Hippocampal formation (tissue), 2 donors: Measurements from ENCODE around the gene B4GALNT2.
A peak's percentile ranks its signal among the peaks of the same experiment; 100 is the strongest.
"Not testable (repeated sequence)": the region's sequence is repeated elsewhere in the genome, so short reads cannot be mapped to it uniquely, and the experiment has no call there.

Source experiments
- DNase-seq, 2 donors: peaks; one replicate each; lab custom pipeline; 2025; lab: John Stamatoyannopoulos, UW

The B4GALNT2 gene

GRCh38 chr17:49183341-49183740, 50.8 kb downstream of the B4GALNT2 start:
- DNase-seq, result no peak

DNA sequence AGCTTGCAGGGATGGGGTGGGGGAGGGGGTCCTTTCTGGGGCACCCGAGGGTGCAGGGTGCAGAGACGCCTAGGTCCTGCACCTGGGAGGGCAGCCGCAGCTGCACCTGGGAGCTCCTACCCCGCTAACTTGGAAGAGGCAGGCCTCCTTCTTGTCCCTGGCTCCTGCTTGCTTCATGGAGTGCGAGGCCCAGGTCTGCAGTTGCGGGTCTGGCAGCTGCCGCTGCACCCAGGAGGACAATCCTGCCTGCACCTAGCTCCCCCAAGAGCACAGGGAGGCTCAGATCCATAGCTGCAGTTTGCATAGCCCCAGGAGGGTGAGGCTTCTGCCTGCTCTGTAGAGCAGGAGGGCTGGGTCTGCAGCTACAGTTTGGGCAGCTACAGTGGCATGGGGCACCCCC, 51.2 kb downstream of the B4GALNT2 start:
- DNase-seq, result no peak

DNA sequence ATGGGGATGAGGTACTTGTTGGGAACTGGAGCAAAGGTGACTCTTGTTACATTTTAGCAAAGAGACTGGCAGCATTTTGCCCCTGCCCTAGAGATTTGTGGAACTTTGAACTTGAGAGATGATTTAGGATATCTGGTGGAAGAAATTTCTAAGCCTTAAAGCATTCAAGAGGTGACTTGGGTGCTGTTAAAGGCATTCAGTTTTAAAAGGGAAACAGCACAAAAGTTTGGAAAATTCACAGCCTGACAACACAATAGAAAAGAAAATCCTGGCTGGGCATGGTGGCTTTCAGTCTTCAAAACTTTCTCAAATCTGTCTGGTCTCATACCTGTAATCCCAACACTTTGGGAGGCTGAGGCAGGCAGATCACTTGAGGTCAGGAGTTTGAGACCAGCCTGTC, 52.0 kb downstream of the B4GALNT2 start:
- not testable (repeated sequence) for DNase-seq

- not testable (repeated sequence) for DNase-seq
These were observed 52.8 kb downstream of the B4GALNT2 start for GRCh38 chr17:49185381-49185780.

DNA sequence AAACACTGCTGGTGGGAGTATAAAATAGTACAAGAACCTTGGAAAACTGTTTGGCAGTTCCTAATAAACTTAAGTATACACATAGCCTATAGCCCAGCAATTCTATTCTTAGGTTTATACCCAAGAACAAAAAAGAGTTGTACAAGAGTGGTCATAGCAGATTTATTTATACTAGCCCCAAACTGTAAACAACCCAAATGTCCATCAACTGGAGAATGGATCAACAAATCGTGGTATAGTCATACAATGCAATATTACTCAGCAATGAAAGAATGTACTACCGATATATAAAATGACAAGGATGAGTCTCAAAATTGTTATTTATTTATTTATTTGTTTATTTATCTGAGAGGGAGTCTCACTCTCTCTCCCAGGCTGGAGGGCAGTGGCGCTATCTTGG, 54.7 kb downstream of the B4GALNT2 start:
- no peak for DNase-seq

GRCh38 chr17:49190932-49191331, 58.4 kb downstream of the B4GALNT2 start:
- no peak for DNase-seq

- DNase-seq, result no peak
These were observed 58.9 kb downstream of the B4GALNT2 start for GRCh38 chr17:49191409-49191916.

DNA sequence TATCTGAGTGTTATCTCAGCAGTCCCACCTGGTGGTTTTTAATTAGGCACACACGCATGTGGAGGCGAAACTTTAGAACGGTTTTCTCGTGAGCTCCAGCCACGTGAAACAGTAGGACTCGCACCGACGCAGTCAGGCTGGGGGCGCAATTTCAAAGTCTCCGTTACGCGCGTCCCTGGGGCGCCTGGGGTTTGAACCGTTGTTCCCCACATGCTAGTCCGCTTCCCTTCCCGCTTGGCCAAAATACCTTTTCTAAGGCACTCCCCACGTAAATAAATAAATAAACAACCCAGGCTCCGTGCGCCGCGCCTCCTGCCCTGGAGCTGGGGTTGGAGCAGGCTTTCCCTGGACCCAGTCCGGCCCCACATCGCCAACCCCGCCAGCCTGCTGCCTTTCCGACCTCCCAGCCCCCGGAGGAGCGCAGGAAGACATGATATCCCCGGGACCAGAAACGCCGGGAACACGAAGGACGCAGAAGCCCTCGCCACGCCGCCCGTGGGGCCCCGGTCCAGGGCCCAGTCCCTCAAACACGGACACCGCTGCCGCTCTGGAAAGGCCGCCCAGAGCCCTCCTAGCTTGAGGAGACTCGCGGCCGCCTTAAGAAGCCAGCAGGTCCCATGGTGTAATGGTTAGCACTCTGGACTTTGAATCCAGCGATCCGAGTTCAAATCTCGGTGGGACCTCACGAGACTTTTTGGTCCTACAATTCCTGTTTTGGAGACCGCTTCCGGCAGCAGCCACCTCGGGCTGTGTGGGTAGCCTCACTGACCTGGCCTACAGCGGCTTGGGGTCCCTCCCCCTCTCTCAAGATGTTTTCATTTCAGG, 59.6 kb downstream of the B4GALNT2 start:
- peak; percentile 84 to 93 for DNase-seq

DNA sequence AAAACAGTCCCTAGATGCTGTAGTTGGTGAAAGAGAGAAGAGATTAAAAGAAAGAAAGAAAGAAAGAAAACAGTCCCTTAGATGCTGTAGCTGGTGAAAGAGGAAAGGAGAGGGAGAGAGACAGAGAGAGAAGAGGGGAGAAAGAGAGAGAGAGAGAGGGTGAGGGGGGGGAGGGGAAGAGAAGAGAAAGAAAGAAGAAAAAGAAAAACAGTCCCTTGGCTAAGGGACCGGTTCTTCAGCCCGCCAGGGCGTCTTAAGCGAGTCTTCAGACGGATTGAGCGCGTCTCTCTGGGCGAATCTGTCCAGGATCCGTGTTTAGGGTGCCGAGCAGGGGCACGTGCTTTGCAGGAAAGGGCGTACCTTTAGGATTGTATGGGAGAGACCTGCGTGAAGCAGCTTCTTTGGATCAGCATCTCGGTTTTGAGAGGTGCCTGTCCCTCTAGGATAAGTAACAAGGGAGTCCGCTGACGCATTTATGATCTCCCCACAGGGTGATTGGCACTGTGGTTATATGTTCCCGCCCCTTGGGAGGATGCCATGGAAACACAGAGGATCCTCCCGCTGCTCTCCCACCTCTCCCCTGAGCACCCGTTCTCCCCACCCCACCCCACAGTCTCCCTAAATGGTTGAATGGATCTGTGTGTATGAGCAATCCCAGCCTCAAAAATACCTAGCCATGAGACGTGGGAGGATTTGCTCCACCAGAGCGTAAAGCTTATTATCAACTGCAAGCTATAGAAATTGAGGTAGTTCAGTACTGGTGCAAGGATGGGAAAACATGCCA, 61.1 kb downstream of the B4GALNT2 start:
- peak; percentile 42 to 43 for DNase-seq

DNA sequence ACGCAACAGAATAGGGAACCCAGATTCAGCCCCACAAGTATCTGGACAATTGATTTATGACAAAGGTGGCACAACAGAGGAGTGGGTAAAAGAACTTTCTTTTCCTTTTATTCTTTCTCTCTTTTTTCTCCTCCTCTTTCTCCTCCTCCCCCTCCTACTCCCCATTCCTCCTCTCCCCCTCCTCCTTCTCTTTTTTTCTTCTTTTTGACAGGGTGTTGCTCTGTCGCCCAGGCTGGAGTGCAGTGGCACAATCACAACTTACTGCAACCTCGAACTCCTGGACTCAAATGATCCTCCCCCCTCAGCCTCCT, 61.7 kb downstream of the B4GALNT2 start:
- no peak for DNase-seq

DNA sequence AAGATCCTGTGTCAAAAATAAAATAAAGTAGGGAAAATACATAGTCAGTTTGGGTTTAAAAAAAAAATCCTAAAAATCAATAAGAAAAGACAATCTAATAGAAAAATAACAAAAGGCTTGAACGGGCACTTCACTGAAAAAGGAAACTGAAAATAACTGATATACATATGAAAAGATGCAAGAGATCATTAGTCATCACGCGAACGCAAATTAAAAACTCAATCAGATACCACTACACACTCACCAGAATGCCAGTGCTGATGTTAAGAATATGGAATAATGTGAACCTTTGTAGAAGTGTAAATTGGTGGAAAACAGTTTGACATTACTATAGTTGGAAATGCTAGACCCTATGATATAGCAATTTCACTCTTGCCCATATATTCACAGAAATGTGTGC, 63.2 kb downstream of the B4GALNT2 start:
- DNase-seq, result no peak

GRCh38 chr17:49196520-49196919, 64.0 kb downstream of the B4GALNT2 start:
- DNase-seq, result no peak

DNA sequence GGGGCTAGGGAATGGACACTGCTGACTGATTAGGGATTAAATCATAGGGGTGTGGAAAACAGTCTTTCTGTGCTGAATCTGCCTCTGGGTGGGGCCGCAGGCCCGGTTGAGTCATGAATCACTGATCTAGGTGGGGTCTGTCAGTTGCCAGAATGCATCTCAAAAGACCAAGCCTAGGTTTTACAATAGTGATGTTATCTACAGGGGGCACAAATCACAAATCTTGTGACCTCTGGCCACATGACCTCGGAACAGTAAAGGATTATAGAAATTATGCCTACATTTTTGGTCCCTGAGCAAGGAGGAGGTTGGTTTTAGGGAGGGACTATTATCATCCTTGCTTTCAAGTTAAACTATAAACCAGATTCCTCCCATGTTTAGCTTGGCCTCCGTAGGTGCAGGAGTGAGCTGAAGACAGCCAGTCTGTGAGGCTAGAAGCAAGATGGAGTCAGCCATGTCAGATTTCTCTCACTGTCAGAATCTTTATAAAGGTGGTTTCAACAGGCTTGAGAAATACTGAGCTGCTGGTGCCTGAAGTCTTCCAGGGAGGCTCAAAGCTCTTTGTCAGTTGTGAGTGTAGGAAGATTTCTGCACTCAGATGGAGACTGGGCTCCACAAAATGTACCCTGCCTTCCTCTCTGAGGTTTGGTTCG, 64.9 kb downstream of the B4GALNT2 start:
- DNase-seq, result no peak

DNA sequence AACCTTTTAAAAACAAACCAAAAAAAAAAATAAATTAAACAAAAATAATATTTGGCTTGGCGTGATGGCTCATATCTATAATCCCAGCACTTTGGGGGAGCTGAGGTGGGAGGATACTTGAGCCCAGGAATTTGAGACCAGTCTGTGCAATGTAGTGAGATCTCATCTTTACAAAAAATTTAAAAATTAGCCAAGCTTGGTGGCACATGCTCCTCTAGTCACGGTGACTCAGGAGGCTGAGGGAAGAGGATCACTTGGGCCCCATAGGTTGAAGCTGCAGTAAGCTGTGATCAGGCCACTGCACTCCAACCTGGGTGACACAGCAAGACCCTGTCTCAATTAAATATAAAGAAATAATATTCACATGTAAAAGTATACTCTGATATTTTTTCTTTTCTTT, 65.6 kb downstream of the B4GALNT2 start:
- DNase-seq, result no peak

GRCh38 chr17:49200423-49201083, 68.0 kb downstream of the B4GALNT2 start:
- DNase-seq, result no peak

- no peak for DNase-seq
These were observed 68.9 kb downstream of the B4GALNT2 start for GRCh38 chr17:49201481-49201927.

- no peak for DNase-seq
These were observed 71.2 kb downstream of the B4GALNT2 start for GRCh38 chr17:49203796-49204195.

GRCh38 chr17:49204516-49204915, 71.9 kb downstream of the B4GALNT2 start:
- no peak for DNase-seq

- DNase-seq, result no peak
These were observed 76.5 kb downstream of the B4GALNT2 start for GRCh38 chr17:49209061-49209571.

DNA sequence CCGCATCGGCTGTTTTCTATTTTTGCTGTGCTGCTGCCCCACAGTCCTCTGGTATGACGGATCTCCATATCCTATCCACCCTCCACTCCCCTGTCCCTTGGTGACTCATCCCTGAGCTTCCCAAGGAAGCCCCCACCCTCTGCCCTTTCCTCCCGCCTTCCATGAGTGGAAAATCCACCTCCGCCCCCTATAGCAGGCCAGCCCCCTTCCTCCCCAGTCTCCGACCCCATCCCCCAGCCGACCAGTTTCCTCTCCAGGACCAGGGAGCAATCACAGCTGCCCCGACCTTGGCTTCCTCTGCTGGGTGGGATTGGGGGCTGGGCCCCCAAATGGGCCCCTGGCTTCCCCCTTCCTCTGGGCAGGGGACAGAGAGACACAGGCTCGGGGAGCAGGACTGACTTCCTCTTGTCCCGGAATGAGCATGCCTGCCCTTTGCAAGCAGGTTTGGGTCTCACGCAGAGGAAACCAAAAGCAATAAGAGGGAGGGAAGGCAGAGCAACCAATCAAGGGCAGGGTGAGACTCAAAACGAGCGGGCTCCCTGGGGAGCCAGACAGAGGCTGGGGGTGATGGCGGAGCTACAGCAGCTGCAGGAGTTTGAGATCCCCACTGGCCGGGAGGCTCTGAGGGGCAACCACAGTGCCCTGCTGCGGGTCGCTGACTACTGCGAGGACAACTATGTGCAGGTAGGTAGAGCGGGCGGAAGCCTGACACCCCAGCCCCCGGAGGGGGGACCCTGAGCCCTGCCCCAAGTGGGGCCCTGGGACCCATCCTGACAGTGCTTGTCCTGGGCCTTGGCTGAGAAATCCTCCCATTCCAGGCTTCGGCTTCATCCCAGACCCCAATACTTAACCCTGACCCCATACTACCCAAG, 77.8 kb downstream of the B4GALNT2 start, which contains the start of the genes ABI3 and GNGT2:
Gene ABI3 (plus strand): TSS at position 550 of the 872 bp plus-strand sequence. CDS start 18 bp downstream, at position 568.
Gene GNGT2 (minus strand): TSS at position 417 of the 872 bp plus-strand sequence. CDS start 3,152 bp downstream, outside the sequence.
- peak in 1 of 2 donors; percentile 36 for DNase-seq
